H1 (cell line): ENCODE results near the gene ZNF629. TPM values are rescaled to one million over a fixed set of nuclear protein-coding genes. Genes with fewer than 3 reads are reported as not detected.

Source experiments
- BRCA1 ChIP-seq: IDR thresholded peaks from 2 replicates; pipeline ENCODE4 v1.6.1; 2012; ENCODE audit warnings: low read depth, low read length, improper control_type of control experiment
- CEBPB ChIP-seq: IDR thresholded peaks from 2 replicates; pipeline ENCODE4 v1.6.1; 2012; ENCODE audit warnings: low read depth, low read length
- E2F6 ChIP-seq: IDR thresholded peaks from 2 replicates; pipeline ENCODE4 v1.6.1; 2012; ENCODE audit warnings: inconsistent platforms
- EZH2 ChIP-seq: fragments of 200-600 bp; sonication (generic); IDR thresholded peaks from 2 replicates; pipeline ENCODE4 v1.7.1; 2012; ENCODE audit warnings: low read depth, mild to moderate bottlenecking, moderate library complexity, low read length, inconsistent platforms; ENCODE audit not compliant: severe bottlenecking
- KDM5A ChIP-seq: fragments of 200-600 bp; IDR thresholded peaks from 2 replicates; pipeline ENCODE4 v1.7.1; 2012; ENCODE audit warnings: mild to moderate bottlenecking, low read length, inconsistent platforms, mixed read lengths
- YY1 ChIP-seq: IDR thresholded peaks from 2 replicates; pipeline ENCODE4 v1.6.1; 2011; ENCODE audit warnings: low read depth, mild to moderate bottlenecking, low read length
- polyA plus RNA-seq, 7 experiments: library from polyadenylated mRNA; depleted of rRNA in 3 of 7; stranded (reverse) in 5 of 7; unstranded in 2 of 7; fragments of >200 nt in 5 of 7; fragments of 200-250 nt in 2 of 7; gene quantifications; 1 replicate in 5 of 7; 2 replicates in 1 of 7; 4 replicates in 1 of 7; pipeline versions ENCODE4 v1.2.1 to v1.2.3, GENCODE V29; 2011 to 2013; ENCODE audit warnings: missing spikeins in 2 of 7, mixed read lengths in 2 of 7
- total RNA-seq: library from RNA; stranded (reverse); fragmentation: NEBNext Ultra II Directional; extraction: Animal tissue kit (Norgen Biotek cat#: 25700); gene quantifications from 2 replicates; pipeline ENCODE4 v1.2.1, GENCODE V29; 2021

Gene ZNF629
- total and polyA plus RNA-seq, 2 of the 8 experiments (the other 6 are each of a cell fraction or from before 2014, with no cell fraction given): 11.0 to 19.5 TPM

- TF ChIP-seq YY1 (no peak), CEBPB (no peak), E2F6 (no peak), EZH2 (no peak), KDM5A (no peak), BRCA1 (no peak)
Observed at GRCh38 chr16:30783280-30784109, 3.5 kb downstream of the ZNF629 start (continued).
